WTC11 (cell line): ENCODE data around the gene APMAP. TPM values are rescaled to one million over a fixed set of nuclear protein-coding genes. Genes with fewer than 3 reads are reported as not detected.

Experiments used
- ATAC-seq: fragments of 200-7000 bp; cut with Tn5 transposase; 2 replicates; pipeline ENCODE4 v1.10.0; 2021; ENCODE audit warnings: mild to moderate bottlenecking, moderate library complexity
- CTCF ChIA-PET: fragments of 300-600 bp; sonication (Branson Sonifier 250); formaldehyde crosslinking; loops from one replicate; lab custom pipeline; 2021; ENCODE audit warnings: antibody characterized with exemption; lab: Charles Lee
- POLR2A ChIA-PET: fragments of 350-600 bp; sonication (Branson Sonifier 250); formaldehyde crosslinking; loops from one replicate; lab custom pipeline; 2021; ENCODE audit warnings: antibody characterized with exemption; lab: Charles Lee
- DNase-seq: peaks from one replicate; pipeline ENCODE4 v3.0.0; 2021; ENCODE audit warnings: low spot score
- H3K27ac Mint-ChIP-seq: 2 replicates; pipeline ENCODE4 v1.8.0; 2021; ENCODE audit warnings: mixed read lengths
- H3K27me3 Mint-ChIP-seq: 2 replicates; pipeline ENCODE4 v1.8.0; 2021; ENCODE audit warnings: low read depth, mild to moderate bottlenecking, moderate library complexity, mixed read lengths
- H3K36me3 Mint-ChIP-seq: 2 replicates; pipeline ENCODE4 v1.8.0; 2021; ENCODE audit warnings: mixed read lengths
- H3K4me1 Mint-ChIP-seq: 2 replicates; pipeline ENCODE4 v1.8.0; 2022; ENCODE audit warnings: mixed read lengths
- H3K4me3 Mint-ChIP-seq: 2 replicates; pipeline ENCODE4 v1.8.0; 2021; ENCODE audit warnings: mild to moderate bottlenecking, moderate library complexity, mixed read lengths
- H3K9me3 Mint-ChIP-seq: 2 replicates; pipeline ENCODE4 v1.8.0; 2021; ENCODE audit warnings: mixed read lengths
- ATF1 ChIP-seq: sonication (generic); formaldehyde crosslinking; IDR thresholded peaks from 2 replicates; pipeline ENCODE4 v1.8.1; 2023; ENCODE audit warnings: mild to moderate bottlenecking, moderate library complexity, missing genetic modification reagents
- EMX1 ChIP-seq: fragments of 250-450 bp; sonication (Bioruptor Pico); IDR thresholded peaks from 2 replicates; pipeline ENCODE4 v1.8.0; 2021; ENCODE audit warnings: mild to moderate bottlenecking
- FOXJ3 ChIP-seq: sonication (generic); formaldehyde crosslinking; IDR thresholded peaks from 2 replicates; pipeline ENCODE4 v1.9.0; 2021; ENCODE audit warnings: missing genetic modification reagents, mild to moderate bottlenecking, borderline replicate concordance
- KAT7 ChIP-seq: sonication (generic); formaldehyde crosslinking; IDR thresholded peaks from 2 replicates; pipeline ENCODE4 v1.8.1; 2023; ENCODE audit warnings: missing genetic modification reagents, mild to moderate bottlenecking, borderline replicate concordance
- MXD4 ChIP-seq: fragments of 250-450 bp; sonication (Bioruptor Pico); IDR thresholded peaks from 2 replicates; pipeline ENCODE4 v1.8.0; 2021; ENCODE audit warnings: mild to moderate bottlenecking, moderate library complexity, borderline replicate concordance
- RELA ChIP-seq: sonication (generic); formaldehyde crosslinking; IDR thresholded peaks from 2 replicates; pipeline ENCODE4 v1.8.1; 2022; ENCODE audit warnings: missing genetic modification reagents, mild to moderate bottlenecking, borderline replicate concordance
- SOX15 ChIP-seq: fragments of 250-450 bp; sonication (Bioruptor Pico); IDR thresholded peaks from 2 replicates; pipeline ENCODE4 v1.9.0; 2021; ENCODE audit warnings: mild to moderate bottlenecking
- ZNF232 ChIP-seq: sonication (generic); formaldehyde crosslinking; IDR thresholded peaks from 2 replicates; pipeline ENCODE4 v1.8.0; 2022; ENCODE audit warnings: mild to moderate bottlenecking, missing genetic modification reagents
- total RNA-seq: library from RNA; stranded (reverse); gene quantifications from 3 replicates; pipeline ENCODE4 v1.2.3, GENCODE V29; 2021
- TF ChIP-seq, protein P1 (sequence below): fragments of 250-450 bp; sonication (Bioruptor Pico); IDR thresholded peaks from 2 replicates; pipeline ENCODE4 v1.9.0; 2021; ENCODE audit warnings: mild to moderate bottlenecking, borderline replicate concordance
- TF ChIP-seq, protein P2 (sequence below): sonication (generic); formaldehyde crosslinking; conservative IDR thresholded peaks from 2 replicates; pipeline ENCODE4 v1.8.1; 2023; ENCODE audit warnings: mild to moderate bottlenecking, low read depth, missing genetic modification reagents, moderate library complexity
- TF ChIP-seq, protein P3 (sequence below): fragments of 250-450 bp; sonication (Bioruptor Pico); IDR thresholded peaks from 2 replicates; pipeline ENCODE4 v1.9.0; 2021; ENCODE audit warnings: mild to moderate bottlenecking
- TF ChIP-seq, protein P4 (sequence below): fragments of 250-450 bp; sonication (Bioruptor Pico); IDR thresholded peaks from 2 replicates; pipeline ENCODE4 v1.8.0; 2021; ENCODE audit warnings: mild to moderate bottlenecking
- TF ChIP-seq, protein P5 (sequence below): sonication (generic); formaldehyde crosslinking; IDR thresholded peaks from 2 replicates; pipeline ENCODE4 v1.8.1; 2023; ENCODE audit warnings: mild to moderate bottlenecking, moderate library complexity, missing genetic modification reagents
- TF ChIP-seq, protein P6 (sequence below): sonication (generic); formaldehyde crosslinking; IDR thresholded peaks from 2 replicates; pipeline ENCODE4 v1.8.0; 2023; ENCODE audit warnings: mild to moderate bottlenecking, missing genetic modification reagents

Gene APMAP
- total RNA-seq, 1 experiment from 2014 or later, result 55.3 TPM

DNA sequence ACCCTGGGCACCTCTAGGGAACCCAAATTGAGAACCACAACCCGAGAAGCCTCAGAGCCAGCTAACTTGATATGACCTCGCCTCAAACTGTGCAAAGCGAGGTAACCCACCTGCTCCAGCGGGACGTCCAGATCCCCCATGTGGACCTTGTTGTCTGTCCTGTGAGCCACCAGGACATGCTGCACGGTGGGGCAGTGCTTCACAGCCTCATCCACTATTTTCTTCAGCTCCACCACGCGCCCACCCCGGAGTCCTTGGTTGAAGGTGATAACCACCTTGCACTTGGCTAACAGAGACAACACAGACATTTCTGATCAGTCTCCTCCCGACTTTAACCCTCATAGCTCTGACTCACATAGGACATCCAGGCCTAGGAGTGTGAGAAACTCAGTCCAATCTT, 30.8 kb upstream of the APMAP start:
- Mint-ChIP-seq H3K4me1 (peaks cover 11% of the 10 kb centered on the region), H3K27ac (no peak overlapping the region), H3K27me3 (no peaks in the 10 kb centered on the region; the same call in 1 of the 2 replicates), H3K9me3 (no peaks in the 10 kb centered on the region), H3K36me3 (no peaks in the 10 kb centered on the region), H3K4me3 (no peak overlapping the region)
- CTCF ChIA-PET, result no interaction called here
- DNase-seq (no peak), ATAC-seq (no peak)
- POLR2A ChIA-PET, result no interaction called here
- TF ChIP-seq, protein P1, sequence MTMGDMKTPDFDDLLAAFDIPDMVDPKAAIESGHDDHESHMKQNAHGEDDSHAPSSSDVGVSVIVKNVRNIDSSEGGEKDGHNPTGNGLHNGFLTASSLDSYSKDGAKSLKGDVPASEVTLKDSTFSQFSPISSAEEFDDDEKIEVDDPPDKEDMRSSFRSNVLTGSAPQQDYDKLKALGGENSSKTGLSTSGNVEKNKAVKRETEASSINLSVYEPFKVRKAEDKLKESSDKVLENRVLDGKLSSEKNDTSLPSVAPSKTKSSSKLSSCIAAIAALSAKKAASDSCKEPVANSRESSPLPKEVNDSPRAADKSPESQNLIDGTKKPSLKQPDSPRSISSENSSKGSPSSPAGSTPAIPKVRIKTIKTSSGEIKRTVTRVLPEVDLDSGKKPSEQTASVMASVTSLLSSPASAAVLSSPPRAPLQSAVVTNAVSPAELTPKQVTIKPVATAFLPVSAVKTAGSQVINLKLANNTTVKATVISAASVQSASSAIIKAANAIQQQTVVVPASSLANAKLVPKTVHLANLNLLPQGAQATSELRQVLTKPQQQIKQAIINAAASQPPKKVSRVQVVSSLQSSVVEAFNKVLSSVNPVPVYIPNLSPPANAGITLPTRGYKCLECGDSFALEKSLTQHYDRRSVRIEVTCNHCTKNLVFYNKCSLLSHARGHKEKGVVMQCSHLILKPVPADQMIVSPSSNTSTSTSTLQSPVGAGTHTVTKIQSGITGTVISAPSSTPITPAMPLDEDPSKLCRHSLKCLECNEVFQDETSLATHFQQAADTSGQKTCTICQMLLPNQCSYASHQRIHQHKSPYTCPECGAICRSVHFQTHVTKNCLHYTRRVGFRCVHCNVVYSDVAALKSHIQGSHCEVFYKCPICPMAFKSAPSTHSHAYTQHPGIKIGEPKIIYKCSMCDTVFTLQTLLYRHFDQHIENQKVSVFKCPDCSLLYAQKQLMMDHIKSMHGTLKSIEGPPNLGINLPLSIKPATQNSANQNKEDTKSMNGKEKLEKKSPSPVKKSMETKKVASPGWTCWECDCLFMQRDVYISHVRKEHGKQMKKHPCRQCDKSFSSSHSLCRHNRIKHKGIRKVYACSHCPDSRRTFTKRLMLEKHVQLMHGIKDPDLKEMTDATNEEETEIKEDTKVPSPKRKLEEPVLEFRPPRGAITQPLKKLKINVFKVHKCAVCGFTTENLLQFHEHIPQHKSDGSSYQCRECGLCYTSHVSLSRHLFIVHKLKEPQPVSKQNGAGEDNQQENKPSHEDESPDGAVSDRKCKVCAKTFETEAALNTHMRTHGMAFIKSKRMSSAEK (CRISPR knock-in tag), result no peak
- TF ChIP-seq, protein P2, sequence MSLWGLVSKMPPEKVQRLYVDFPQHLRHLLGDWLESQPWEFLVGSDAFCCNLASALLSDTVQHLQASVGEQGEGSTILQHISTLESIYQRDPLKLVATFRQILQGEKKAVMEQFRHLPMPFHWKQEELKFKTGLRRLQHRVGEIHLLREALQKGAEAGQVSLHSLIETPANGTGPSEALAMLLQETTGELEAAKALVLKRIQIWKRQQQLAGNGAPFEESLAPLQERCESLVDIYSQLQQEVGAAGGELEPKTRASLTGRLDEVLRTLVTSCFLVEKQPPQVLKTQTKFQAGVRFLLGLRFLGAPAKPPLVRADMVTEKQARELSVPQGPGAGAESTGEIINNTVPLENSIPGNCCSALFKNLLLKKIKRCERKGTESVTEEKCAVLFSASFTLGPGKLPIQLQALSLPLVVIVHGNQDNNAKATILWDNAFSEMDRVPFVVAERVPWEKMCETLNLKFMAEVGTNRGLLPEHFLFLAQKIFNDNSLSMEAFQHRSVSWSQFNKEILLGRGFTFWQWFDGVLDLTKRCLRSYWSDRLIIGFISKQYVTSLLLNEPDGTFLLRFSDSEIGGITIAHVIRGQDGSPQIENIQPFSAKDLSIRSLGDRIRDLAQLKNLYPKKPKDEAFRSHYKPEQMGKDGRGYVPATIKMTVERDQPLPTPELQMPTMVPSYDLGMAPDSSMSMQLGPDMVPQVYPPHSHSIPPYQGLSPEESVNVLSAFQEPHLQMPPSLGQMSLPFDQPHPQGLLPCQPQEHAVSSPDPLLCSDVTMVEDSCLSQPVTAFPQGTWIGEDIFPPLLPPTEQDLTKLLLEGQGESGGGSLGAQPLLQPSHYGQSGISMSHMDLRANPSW, result no peak
- TF ChIP-seq, protein P3, sequence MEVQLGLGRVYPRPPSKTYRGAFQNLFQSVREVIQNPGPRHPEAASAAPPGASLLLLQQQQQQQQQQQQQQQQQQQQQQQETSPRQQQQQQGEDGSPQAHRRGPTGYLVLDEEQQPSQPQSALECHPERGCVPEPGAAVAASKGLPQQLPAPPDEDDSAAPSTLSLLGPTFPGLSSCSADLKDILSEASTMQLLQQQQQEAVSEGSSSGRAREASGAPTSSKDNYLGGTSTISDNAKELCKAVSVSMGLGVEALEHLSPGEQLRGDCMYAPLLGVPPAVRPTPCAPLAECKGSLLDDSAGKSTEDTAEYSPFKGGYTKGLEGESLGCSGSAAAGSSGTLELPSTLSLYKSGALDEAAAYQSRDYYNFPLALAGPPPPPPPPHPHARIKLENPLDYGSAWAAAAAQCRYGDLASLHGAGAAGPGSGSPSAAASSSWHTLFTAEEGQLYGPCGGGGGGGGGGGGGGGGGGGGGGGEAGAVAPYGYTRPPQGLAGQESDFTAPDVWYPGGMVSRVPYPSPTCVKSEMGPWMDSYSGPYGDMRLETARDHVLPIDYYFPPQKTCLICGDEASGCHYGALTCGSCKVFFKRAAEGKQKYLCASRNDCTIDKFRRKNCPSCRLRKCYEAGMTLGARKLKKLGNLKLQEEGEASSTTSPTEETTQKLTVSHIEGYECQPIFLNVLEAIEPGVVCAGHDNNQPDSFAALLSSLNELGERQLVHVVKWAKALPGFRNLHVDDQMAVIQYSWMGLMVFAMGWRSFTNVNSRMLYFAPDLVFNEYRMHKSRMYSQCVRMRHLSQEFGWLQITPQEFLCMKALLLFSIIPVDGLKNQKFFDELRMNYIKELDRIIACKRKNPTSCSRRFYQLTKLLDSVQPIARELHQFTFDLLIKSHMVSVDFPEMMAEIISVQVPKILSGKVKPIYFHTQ (CRISPR knock-in tag), result no peak
- TF ChIP-seq, protein P4, sequence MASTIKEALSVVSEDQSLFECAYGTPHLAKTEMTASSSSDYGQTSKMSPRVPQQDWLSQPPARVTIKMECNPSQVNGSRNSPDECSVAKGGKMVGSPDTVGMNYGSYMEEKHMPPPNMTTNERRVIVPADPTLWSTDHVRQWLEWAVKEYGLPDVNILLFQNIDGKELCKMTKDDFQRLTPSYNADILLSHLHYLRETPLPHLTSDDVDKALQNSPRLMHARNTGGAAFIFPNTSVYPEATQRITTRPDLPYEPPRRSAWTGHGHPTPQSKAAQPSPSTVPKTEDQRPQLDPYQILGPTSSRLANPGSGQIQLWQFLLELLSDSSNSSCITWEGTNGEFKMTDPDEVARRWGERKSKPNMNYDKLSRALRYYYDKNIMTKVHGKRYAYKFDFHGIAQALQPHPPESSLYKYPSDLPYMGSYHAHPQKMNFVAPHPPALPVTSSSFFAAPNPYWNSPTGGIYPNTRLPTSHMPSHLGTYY (CRISPR knock-in tag), result no peak
- no peak for TF ChIP-seq EMX1 (CRISPR knock-in tag)
- no peak for TF ChIP-seq ATF1 (CRISPR knock-in tag)
- TF ChIP-seq FOXJ3, result no peak

DNA sequence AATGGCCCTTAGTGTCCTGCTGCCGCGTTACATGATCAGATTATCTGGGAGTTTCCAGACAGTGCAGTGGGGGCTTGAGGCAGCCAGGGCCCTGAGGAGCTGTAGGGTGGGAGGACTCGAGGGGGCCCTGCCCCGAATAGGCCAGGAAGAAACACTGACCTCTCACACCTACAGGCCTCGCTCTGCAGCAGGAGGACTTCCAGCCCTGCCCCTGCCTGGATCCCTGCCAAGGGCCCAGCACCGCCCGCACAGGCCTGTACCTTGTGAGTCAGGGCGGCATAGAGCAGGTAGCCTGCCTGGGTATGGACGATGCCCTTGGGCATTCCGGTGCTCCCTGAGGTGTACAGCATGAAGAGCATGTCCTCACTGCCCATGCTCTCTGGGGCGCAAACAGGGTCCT, 30.1 kb upstream of the APMAP start:
- ATAC-seq, result no peak
- CTCF ChIA-PET, result no interaction called here
- no peak for DNase-seq
- Mint-ChIP-seq H3K9me3 (no peaks in the 10 kb centered on the region), H3K4me3 (no peak overlapping the region), H3K27ac (no peak overlapping the region), H3K4me1 (peaks cover 16% of the 10 kb centered on the region), H3K27me3 (no peaks in the 10 kb centered on the region; the same call in 1 of the 2 replicates), H3K36me3 (no peaks in the 10 kb centered on the region)
- POLR2A ChIA-PET, result no interaction called here
- no peak for TF ChIP-seq MXD4 (CRISPR knock-in tag)
- no peak for TF ChIP-seq ZNF232 (CRISPR knock-in tag)
- TF ChIP-seq KAT7, result no peak
- TF ChIP-seq, protein P5, sequence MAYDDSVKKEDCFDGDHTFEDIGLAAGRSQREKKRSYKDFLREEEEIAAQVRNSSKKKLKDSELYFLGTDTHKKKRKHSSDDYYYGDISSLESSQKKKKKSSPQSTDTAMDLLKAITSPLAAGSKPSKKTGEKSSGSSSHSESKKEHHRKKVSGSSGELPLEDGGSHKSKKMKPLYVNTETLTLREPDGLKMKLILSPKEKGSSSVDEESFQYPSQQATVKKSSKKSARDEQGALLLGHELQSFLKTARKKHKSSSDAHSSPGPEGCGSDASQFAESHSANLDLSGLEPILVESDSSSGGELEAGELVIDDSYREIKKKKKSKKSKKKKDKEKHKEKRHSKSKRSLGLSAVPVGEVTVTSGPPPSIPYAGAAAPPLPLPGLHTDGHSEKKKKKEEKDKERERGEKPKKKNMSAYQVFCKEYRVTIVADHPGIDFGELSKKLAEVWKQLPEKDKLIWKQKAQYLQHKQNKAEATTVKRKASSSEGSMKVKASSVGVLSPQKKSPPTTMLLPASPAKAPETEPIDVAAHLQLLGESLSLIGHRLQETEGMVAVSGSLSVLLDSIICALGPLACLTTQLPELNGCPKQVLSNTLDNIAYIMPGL (CRISPR knock-in tag), result no peak
- TF ChIP-seq, protein P1 (CRISPR knock-in tag), result no peak
- no peak for TF ChIP-seq RELA (CRISPR knock-in tag)
- no peak for TF ChIP-seq SOX15 (CRISPR knock-in tag)
- TF ChIP-seq, protein P6, sequence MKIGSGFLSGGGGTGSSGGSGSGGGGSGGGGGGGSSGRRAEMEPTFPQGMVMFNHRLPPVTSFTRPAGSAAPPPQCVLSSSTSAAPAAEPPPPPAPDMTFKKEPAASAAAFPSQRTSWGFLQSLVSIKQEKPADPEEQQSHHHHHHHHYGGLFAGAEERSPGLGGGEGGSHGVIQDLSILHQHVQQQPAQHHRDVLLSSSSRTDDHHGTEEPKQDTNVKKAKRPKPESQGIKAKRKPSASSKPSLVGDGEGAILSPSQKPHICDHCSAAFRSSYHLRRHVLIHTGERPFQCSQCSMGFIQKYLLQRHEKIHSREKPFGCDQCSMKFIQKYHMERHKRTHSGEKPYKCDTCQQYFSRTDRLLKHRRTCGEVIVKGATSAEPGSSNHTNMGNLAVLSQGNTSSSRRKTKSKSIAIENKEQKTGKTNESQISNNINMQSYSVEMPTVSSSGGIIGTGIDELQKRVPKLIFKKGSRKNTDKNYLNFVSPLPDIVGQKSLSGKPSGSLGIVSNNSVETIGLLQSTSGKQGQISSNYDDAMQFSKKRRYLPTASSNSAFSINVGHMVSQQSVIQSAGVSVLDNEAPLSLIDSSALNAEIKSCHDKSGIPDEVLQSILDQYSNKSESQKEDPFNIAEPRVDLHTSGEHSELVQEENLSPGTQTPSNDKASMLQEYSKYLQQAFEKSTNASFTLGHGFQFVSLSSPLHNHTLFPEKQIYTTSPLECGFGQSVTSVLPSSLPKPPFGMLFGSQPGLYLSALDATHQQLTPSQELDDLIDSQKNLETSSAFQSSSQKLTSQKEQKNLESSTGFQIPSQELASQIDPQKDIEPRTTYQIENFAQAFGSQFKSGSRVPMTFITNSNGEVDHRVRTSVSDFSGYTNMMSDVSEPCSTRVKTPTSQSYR (CRISPR knock-in tag), result no peak
